ENCODE data around the gene XG. TPM values are rescaled to one million over a fixed set of nuclear protein-coding genes. Genes with fewer than 3 reads are reported as not detected.
"Not testable (repeated sequence)": the region's sequence is repeated elsewhere in the genome, so short reads cannot be mapped to it uniquely, and the experiment has no call there.

The XG gene
- total RNA-seq, 4 donors from 2014 or later = 0.41 TPM; not detected in 3

- in situ Hi-C loops (cut with MboI; ENCODE audit: low pct_ligation_motif_present in 1 of 4, low pct_unique_long_range_greater_than_20kb in 1 of 4, low sequenced_read_pairs in 3 of 4) = no loop called here
- TF ChIP-seq POLR2AphosphoS5 (IDR thresholded peaks at IDR 0.05) (no peak), POLR2A (IDR thresholded peaks at IDR 0.05) (no peak), CTCF (IDR thresholded peaks at IDR 0.05) (no peak), EP300 (IDR thresholded peaks at IDR 0.05; ENCODE audit: low read depth) (no peak)
These were observed 13.7 kb downstream of the XG start for GRCh38 chrX:2765549-2765830.

GRCh38 chrX:2766906-2767305, 15.1 kb downstream of the XG start:
- Histone ChIP-seq H3K27ac (no peak overlapping the region), H3K36me3 (no peaks in the 10 kb centered on the region), H3K27me3 (no peaks in the 10 kb centered on the region), H3K4me3 (no peak overlapping the region), H3K9me3 (no peaks in the 10 kb centered on the region), H3K4me1 (peaks cover 0 to 7% (median 0%) of the 10 kb centered on the region in 4 donors)
- in situ Hi-C loops (cut with MboI; ENCODE audit: low pct_ligation_motif_present in 1 of 4, low pct_unique_long_range_greater_than_20kb in 1 of 4, low sequenced_read_pairs in 3 of 4) = no loop called here
- DNase-seq = no peak
- intact Hi-C loops (cut with DNase I; ENCODE audit: low total_unique reads) = no loop called here
- 60 to 83% methylated on average over 2 to 11 of the region's 11 CpGs for WGBS, 2 donors (ENCODE audit: low coverage in 1 of 2)
- no peak for TF ChIP-seq EP300 (IDR thresholded peaks at IDR 0.05; ENCODE audit: low read depth)
- TF ChIP-seq POLR2A (IDR thresholded peaks at IDR 0.05) = no peak
- TF ChIP-seq CTCF (IDR thresholded peaks at IDR 0.05) = no peak
- TF ChIP-seq POLR2AphosphoS5 (IDR thresholded peaks at IDR 0.05) = no peak

More at GRCh38 chrX:2765549-2765830, 13.7 kb downstream of the XG start:
- Histone ChIP-seq H3K9me3 (no peaks in the 10 kb centered on the region), H3K4me3 (no peak overlapping the region), H3K27ac (no peak overlapping the region), H3K27me3 (no peaks in the 10 kb centered on the region), H3K4me1 (peaks cover 0 to 7% (median 0%) of the 10 kb centered on the region in 4 donors), H3K36me3 (no peaks in the 10 kb centered on the region)
- WGBS, 2 donors (ENCODE audit: low coverage in 1 of 2) = 73 to 82% methylated on average over 2 to 5 of the region's 5 CpGs
- DNase-seq = no peak
- intact Hi-C loops (cut with DNase I; ENCODE audit: low total_unique reads) = no loop called here

GRCh38 chrX:2767631-2768455, 16.0 kb downstream of the XG start:
- DNase-seq = peak; percentile 22
- H3K27ac ChIP-seq = peak overlapping the region in 3 of 4 donors; percentile 4 to 42 (median 13)
- 38% methylated on average over 24 of the region's 25 CpGs; no CpG with 5 or more reads in 1 of the 2 donors for WGBS, 2 donors (ENCODE audit: low coverage in 1 of 2)
- peaks cover 0 to 7% (median 0%) of the 10 kb centered on the region in 4 donors for H3K4me1 ChIP-seq
- no peaks in the 10 kb centered on the region for H3K36me3 ChIP-seq
- no peak overlapping the region for H3K4me3 ChIP-seq
- in situ Hi-C loops (cut with MboI; ENCODE audit: low pct_ligation_motif_present in 1 of 4, low pct_unique_long_range_greater_than_20kb in 1 of 4, low sequenced_read_pairs in 3 of 4) = no loop called here
- TF ChIP-seq EP300 (IDR thresholded peaks at IDR 0.05; ENCODE audit: low read depth) (no peak), POLR2AphosphoS5 (IDR thresholded peaks at IDR 0.05) (peak; percentile 31 to 77 (median 38))
- H3K9me3 ChIP-seq = no peaks in the 10 kb centered on the region
- no peaks in the 10 kb centered on the region for H3K27me3 ChIP-seq
- intact Hi-C loops (cut with DNase I; ENCODE audit: low total_unique reads) = no loop called here

DNA sequence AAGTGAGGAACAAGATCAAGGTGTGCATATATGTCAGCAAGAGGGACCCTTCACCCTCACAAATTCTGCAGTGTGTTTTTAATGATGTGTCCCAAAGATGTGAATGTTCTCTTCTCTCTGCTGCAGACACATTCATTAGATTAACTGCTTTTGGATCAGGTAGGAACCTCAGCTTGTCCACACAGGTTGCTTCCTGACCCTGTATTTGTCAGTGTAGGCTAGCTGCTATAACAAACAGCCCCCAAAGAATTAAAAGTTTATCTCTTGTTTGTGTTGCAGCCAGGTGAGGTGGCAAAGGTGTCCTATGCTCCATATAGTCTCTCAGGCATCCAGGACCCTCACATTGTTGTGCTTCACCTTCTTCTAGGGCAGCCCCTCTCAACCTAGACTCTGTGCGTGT, 17.8 kb downstream of the XG start:
- in situ Hi-C loops (cut with MboI; ENCODE audit: low pct_ligation_motif_present in 1 of 4, low pct_unique_long_range_greater_than_20kb in 1 of 4, low sequenced_read_pairs in 3 of 4) = no loop called here

DNA sequence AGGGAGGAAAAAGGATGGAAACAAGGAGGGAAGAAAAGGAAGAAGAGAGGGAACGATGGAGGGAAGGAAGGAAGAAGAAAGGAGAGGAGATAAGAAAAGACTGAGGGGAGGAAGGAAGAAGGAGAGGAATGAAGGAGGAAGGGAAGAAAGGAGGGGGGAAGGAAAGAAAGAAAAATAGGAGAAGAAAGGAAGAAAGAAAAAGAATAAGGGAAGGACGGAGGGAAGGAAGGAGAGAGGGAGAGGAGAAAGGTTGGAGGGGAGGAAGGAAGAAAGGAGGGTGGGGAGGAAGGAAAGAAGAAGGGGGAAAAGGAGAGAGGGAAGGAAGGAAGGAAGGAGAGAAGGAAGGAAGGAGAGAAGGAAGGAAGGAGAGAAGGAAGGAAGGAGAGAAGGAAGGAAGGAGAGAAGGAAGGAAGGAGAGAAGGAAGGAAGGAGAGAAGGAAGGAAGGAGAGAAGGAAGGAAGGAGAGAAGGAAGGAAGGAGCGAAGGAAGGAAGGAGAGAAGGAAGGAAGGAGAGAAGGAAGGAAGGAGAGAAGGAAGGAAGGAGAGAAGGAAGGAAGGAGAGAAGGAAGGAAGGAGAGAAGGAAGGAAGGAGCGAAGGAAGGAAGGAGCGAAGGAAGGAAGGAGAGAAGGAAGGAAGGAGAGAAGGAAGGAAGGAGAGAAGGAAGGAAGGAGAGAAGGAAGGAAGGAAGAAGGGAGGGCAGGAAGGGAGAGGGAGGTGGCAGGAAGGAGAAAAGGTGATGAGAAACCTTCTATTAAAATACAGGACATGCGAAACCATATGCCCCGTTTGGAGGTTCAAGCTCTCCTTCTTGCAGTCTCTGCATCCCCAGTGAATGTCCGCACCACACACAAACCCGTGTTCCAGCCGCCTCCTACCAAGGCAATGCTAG, 21.6 kb downstream of the XG start:
- H3K27ac ChIP-seq; H3K4me1 ChIP-seq; H3K4me3 ChIP-seq; intact Hi-C loops (cut with DNase I; ENCODE audit: low total_unique reads); in situ Hi-C loops (cut with MboI; ENCODE audit: low pct_ligation_motif_present in 1 of 4, low pct_unique_long_range_greater_than_20kb in 1 of 4, low sequenced_read_pairs in 3 of 4); H3K36me3 ChIP-seq; H3K27me3 ChIP-seq; DNase-seq; H3K9me3 ChIP-seq: not testable (repeated sequence)
- WGBS, 2 donors (ENCODE audit: low coverage in 1 of 2) = 90 to 100% methylated on average over 2 to 9 of the region's 10 CpGs

More for the DNA sequence above, 17.8 kb downstream of the XG start:
- Histone ChIP-seq H3K36me3 (no peaks in the 10 kb centered on the region), H3K4me1 (peaks cover 0 to 7% (median 0%) of the 10 kb centered on the region in 4 donors), H3K4me3 (no peak overlapping the region), H3K27me3 (no peaks in the 10 kb centered on the region), H3K9me3 (no peaks in the 10 kb centered on the region), H3K27ac (no peak overlapping the region)
- TF ChIP-seq POLR2AphosphoS5 (IDR thresholded peaks at IDR 0.05) (no peak), EP300 (IDR thresholded peaks at IDR 0.05; ENCODE audit: low read depth) (no peak), CTCF (IDR thresholded peaks at IDR 0.05) (no peak), POLR2A (IDR thresholded peaks at IDR 0.05) (no peak)
- WGBS, 2 donors (ENCODE audit: low coverage in 1 of 2) = no CpG with 5 or more reads among the region's 1 CpG
- intact Hi-C loops (cut with DNase I; ENCODE audit: low total_unique reads) = no loop called here
- DNase-seq = no peak

Data from transverse colon (tissue), 4 donors.